NB4 (cell line): ENCODE measurements around the gene MRPL28.
"Not testable (repeated sequence)": the region's sequence is repeated elsewhere in the genome, so short reads cannot be mapped to it uniquely, and the experiment has no call there.

Source experiments
- DNase-seq: peaks from one replicate; pipeline ENCODE4 v3.0.0; 2010; ENCODE audit warnings: low read depth
- H3K4me3 ChIP-seq: one replicate; pipeline ENCODE4 v1.5.1; 2011; ENCODE audit warnings: mild to moderate bottlenecking, low read depth, low read length, moderate library complexity
- MYC ChIP-seq: IDR thresholded peaks from 2 replicates; pipeline ENCODE4 v1.6.1; 2011; ENCODE audit warnings: low read depth, low read length
- POLR2A ChIP-seq: IDR thresholded peaks from 2 replicates; pipeline ENCODE4 v1.6.1; 2011; ENCODE audit warnings: mild to moderate bottlenecking; ENCODE audit not compliant: insufficient read length; ENCODE audit errors: extremely low read depth
- TF ChIP-seq, protein P1 (sequence below): IDR thresholded peaks from 2 replicates; pipeline ENCODE4 v1.6.1; 2011; ENCODE audit warnings: low read depth, low read length
- TF ChIP-seq, protein P2 (sequence below): IDR thresholded peaks from one replicate; pipeline ENCODE4 v1.5.1; 2012; ENCODE audit warnings: low read depth, low read length

MRPL28 gene

DNA sequence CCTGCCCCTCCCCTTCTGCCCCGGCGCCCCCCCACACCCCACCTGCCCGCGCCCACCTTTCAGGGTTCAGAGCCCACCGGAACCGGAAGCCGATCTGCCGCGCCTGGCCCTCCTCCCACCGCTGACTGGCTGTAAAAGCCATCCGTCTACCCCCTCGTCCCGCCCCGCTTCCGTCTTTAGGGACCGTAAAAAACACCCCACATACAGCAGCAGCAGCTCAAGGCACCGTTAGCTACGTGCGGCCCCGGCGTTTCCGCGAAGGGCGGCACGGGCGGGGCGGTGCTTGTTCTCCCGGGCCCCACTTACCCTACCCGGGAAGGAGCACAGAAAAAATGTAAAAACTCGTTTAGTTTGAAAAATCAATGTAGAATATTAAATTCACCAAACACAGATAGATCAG, at the start of gene MRPL28:
MRPL28 (minus strand) TSS at position 96 of the 400 bp plus-strand sequence. CDS start 320 bp downstream, outside the sequence.
- DNase-seq = peak; percentile 92
- no peak within 1 kb of the TSS for H3K4me3 ChIP-seq
- TF ChIP-seq, protein P1, sequence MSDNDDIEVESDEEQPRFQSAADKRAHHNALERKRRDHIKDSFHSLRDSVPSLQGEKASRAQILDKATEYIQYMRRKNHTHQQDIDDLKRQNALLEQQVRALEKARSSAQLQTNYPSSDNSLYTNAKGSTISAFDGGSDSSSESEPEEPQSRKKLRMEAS = peak; percentile 23; the same call in 1 of the 2 replicates
- TF ChIP-seq MYC (peak; percentile 40; the same call in 1 of the 2 replicates), POLR2A (peak; percentile 25)
- TF ChIP-seq, protein P2, sequence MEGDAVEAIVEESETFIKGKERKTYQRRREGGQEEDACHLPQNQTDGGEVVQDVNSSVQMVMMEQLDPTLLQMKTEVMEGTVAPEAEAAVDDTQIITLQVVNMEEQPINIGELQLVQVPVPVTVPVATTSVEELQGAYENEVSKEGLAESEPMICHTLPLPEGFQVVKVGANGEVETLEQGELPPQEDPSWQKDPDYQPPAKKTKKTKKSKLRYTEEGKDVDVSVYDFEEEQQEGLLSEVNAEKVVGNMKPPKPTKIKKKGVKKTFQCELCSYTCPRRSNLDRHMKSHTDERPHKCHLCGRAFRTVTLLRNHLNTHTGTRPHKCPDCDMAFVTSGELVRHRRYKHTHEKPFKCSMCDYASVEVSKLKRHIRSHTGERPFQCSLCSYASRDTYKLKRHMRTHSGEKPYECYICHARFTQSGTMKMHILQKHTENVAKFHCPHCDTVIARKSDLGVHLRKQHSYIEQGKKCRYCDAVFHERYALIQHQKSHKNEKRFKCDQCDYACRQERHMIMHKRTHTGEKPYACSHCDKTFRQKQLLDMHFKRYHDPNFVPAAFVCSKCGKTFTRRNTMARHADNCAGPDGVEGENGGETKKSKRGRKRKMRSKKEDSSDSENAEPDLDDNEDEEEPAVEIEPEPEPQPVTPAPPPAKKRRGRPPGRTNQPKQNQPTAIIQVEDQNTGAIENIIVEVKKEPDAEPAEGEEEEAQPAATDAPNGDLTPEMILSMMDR = no peak

DNA sequence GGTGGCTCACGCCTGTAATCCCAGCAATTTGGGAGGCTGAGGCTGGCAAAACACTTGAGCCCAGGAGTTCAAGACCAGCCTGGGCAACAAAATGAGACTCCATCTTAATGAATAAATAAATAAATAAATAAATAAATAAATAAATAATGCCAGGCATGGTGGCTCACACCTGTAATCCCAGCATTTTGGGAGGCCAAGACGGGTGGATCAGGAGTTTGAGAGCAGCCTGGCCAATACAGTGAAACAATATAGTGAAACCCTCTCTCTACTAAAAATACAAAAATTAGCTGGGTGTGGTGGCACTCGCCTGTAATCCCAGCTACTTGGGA, 44.8 kb upstream of the MRPL28 start:
- not testable (repeated sequence) for DNase-seq, H3K4me3 ChIP-seq

DNA sequence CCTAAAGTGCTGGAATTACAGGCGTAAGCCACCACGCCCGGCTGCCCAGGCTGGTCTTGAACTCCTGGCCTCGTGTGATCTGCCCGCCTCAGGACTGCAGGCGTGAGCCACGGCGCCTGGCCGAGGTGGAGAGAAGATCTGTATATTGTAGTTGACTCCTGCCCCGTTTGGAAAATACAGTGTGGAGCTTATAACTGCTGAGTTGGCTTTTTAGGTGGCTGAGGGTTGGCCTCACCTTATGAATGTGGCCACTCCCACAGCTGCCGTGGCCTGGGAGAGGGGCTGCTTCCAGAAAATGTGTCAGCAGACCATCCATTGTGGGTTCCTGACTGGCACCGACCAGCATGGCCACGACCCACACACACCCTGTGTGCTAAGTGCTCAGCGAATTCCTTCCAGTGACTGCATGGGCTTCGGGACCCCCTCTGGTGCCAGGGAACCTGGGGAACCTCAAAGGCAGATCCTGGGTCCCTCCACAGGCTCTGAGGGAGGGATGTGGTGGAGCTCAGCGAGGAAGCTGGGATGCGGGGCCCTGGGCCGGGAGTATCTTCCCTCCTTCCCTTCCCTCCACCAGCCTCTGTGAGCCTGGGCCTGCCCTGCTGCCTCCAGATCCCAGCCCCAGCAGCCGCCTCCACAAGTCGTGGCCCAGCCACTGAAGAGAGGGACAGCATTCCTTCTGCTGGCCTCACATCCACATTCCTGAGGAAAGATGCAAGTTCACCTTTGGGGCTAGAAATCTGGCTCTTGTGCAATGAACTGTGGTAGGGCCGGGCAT, 44.2 kb upstream of the MRPL28 start:
- DNase-seq = no peak
- H3K4me3 ChIP-seq = no peak overlapping the region
- TF ChIP-seq MYC (no peak), POLR2A (no peak)
- TF ChIP-seq, protein P1 = no peak
- TF ChIP-seq, protein P2 = no peak

DNA sequence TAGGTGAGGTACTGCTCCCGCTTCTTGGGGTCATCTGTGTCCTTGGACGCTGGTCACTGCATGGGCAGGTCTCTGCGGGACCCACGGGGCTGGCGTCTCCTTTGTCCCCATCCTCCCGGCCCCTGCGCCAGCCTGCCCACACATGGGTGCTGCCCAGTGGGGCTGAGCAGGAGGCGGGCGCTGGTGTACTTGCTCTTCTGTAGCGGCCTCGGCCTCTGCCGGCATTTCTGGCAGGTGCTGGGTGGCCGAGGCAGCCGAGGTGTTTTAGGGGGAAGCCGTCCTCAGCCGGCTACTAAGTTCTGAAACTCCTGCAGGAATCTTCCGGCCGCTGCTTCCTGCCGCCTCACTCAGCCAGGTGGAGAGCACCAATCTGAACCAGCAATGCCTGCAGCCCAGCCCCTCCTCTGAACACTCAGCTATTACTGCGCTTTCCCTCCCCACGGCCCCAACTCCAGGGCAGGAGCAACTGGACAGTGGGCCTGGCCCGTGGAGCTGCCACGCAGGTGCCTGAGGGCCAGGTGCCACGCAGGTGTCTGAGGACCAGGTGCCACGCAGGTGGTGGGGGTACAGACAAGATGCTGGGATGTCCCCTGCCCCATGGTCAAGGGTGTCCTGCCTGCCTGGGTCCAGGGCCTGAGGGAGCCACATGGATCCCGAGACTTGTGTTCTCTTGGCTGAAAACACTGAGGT, 41.4 kb upstream of the MRPL28 start:
- no peak overlapping the region for H3K4me3 ChIP-seq
- DNase-seq = no peak
- TF ChIP-seq POLR2A (no peak), MYC (no peak)
- TF ChIP-seq, protein P1 = no peak
- TF ChIP-seq, protein P2 = no peak

DNA sequence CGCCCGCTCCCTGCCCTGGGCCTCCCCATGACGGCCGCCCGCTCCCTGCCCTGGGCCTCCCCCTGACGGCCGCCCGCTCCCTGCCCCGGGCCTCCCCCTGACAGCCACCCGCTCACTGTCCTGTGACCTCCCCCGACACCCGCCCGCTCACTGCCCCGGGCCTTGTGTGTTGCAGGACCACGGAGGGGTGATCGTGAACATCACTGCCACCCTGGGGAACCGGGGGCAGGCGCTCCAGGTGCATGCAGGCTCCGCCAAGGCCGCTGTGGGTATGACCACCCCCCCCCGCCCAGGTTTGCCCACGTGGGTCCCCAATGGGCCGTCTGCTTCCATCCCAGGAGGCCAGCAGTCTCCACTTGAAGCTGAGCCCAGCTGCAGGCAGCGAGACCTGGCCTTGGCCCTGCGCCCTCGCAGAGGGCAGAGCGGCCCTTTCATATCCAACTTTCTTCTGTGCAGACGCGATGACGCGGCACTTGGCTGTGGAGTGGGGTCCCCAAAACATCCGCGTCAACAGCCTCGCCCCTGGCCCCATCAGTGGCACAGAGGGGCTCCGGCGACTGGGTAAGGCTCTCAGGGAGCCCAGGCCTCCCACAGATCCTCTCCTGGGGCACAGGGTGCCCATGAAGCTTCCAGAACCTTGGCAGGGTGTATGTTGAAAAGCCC, 40.3 kb upstream of the MRPL28 start:
- H3K4me3 ChIP-seq = no peak overlapping the region
- TF ChIP-seq POLR2A = no peak
- TF ChIP-seq, protein P1 = no peak
- TF ChIP-seq MYC = no peak
- TF ChIP-seq, protein P2 = no peak
- DNase-seq = no peak

DNA sequence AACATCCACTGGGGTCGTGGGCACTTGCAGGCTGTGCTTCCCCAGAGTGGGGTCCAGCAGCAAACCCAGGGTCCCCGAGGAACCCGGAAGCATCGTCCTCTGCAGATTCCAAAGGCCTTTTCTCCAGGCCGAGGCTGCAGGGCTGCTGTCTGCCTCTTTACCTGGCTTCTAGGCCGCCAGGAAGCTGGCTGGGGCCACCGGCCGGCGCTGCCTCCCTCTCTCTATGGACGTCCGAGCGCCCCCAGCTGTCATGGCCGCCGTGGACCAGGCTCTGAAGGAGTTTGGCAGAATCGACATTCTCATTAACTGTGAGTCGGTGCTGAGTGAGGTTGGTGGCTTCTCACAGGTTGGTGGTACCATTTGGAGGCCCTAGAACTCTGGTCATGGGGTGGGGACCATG, 36.9 kb upstream of the MRPL28 start:
- DNase-seq = no peak
- no peak overlapping the region for H3K4me3 ChIP-seq
- TF ChIP-seq MYC (no peak), POLR2A (no peak)
- TF ChIP-seq, protein P1 = no peak
- TF ChIP-seq, protein P2 = no peak
